ENCODE results near the gene BRMS1. TPM values are rescaled to one million over a fixed set of nuclear protein-coding genes. Genes with fewer than 3 reads are reported as not detected.

The BRMS1 gene
- total and polyA plus RNA-seq, 10 of the 15 experiments (the other 5 are each of a cell fraction or from before 2014, with no cell fraction given): 2.1 to 85.3 (median 48.5) TPM

DNA sequence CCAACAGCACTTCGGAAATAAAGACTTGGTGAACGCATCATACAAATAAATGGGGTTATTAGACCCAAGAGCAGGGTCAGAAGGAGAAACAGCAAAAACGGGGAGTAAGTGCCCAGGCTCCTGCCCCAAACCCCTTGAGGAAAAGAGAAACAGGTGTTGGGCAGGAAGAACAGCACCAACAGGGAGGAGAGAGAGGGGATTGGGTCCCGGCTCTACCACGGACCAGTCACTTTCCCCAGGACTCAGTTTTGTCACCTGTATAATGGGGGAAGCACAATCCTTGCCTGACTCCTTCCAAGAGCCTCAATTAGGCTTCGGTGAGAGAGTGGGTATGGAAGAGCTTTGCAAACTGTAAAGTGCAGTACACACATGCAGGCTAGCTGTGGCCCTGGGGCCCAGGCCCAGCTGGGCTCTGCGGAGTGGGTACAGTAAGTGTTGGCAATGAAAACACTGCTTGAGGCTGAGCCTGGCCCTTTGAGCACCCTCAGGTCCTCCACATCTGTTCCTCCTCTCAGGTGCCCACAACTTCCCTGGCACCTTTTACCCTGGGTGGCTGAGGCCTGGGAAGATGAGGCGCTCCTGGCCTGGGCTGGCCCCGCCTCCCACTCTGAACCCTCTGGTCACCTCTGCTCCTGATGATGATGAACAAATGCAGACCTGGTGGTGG, 17.7 kb upstream of the BRMS1 start (continued):
- TF ChIP-seq ZNF384 (IDR thresholded peaks at IDR 0.05; ENCODE audit: borderline replicate concordance, low read depth, low read length): no peak
- no peak for TF ChIP-seq RCOR1 (conservative IDR thresholded peaks at IDR 0.05; ENCODE audit: low read depth, low read length)
- TF ChIP-seq ZBTB4 (CRISPR knock-in tag; IDR thresholded peaks at IDR 0.05): no peak

- Histone ChIP-seq H3K4me1 (ENCODE audit: control insufficient read depth, insufficient read depth, low read length) (no peaks in the 10 kb centered on the region), H3K27ac (ENCODE audit: control insufficient read depth, insufficient read depth) (no peak overlapping the region), H3K79me2 (ENCODE audit: control insufficient read depth, insufficient read depth, low read length) (no peaks in the 10 kb centered on the region), H3K9ac (ENCODE audit: control insufficient read depth, insufficient read depth, low read length) (no peak overlapping the region), H2AFZ (ENCODE audit: control insufficient read depth, low read depth, low read length) (no peak overlapping the region), H3K27me3 (replicated peaks in 1 of 2; ENCODE audit: control insufficient read depth in 2 of 2, insufficient read depth in 2 of 2, low read length in 1 of 2) (no peaks in the 10 kb centered on the region), H4K20me1 (ENCODE audit: control insufficient read depth, insufficient read depth) (no peaks in the 10 kb centered on the region), H3K4me2 (ENCODE audit: control insufficient read depth, insufficient read depth) (no peak overlapping the region), H3K9me3 (replicated peaks; ENCODE audit: control insufficient read depth, insufficient read depth, low read length) (no peaks in the 10 kb centered on the region), H3K36me3 (ENCODE audit: control insufficient read depth in 2 of 2, insufficient read depth in 2 of 2, low read length in 1 of 2) (0 out of 4 replicates have a peak, but pooled peaks cover 0 to 2% of the 10 kb centered on the region in 2 experiments), H3K4me3 (no peak overlapping the region)
- no peak for DNase-seq (ENCODE audit: low read depth, low spot score)
- ChIA-PET RAD21 (ENCODE audit: unreplicated experiment) (interaction anchor here (0.6 to 1.4 kb wide), 2 partner anchors 50 to 666 kb away, joined by 3 to 4 read pairs; no protein-coding TSS in a partner anchor), POLR2A (no interaction called here), CTCF (interaction anchor here (1.0 to 3.0 kb wide), 3 partner anchors 10 to 50 kb away, joined by 3 to 12 read pairs (median 4); partner anchors contain the start of gene SLC29A2), SMC1A (ENCODE audit: uncharacterized antibody, unreplicated experiment) (interaction anchor here (1.1 kb wide), 1 partner anchor 25 kb away, joined by 3 read pairs; no protein-coding TSS in a partner anchor)
- no peak for FAIRE-seq
- intact Hi-C loops (cut with micrococcal nuclease; ENCODE audit: unreplicated experiment) (no loop called here), in situ Hi-C loops (cut with MboI) (no loop called here)
- no peak for ATAC-seq
- 38% methylated on average over 6 of the region's 6 CpGs for WGBS (ENCODE audit: insufficient coverage, insufficient replicate concordance, low lambda C conversion rate, missing lambda C conversion rate)
- no TSS peak for BruUV-seq (replicated peaks)
- TF ChIP-seq CHD4 (IDR thresholded peaks at IDR 0.05) (no peak), RCOR1 (conservative IDR thresholded peaks at IDR 0.05; ENCODE audit: low read depth, low read length) (no peak), CTCF (IDR thresholded peaks at IDR 0.05 in 2 of 3, conservative IDR thresholded peaks at IDR 0.05 in 1 of 3; ENCODE audit: control insufficient read depth in 2 of 3, extremely low read depth in 1 of 3, insufficient read depth in 1 of 3, low read depth in 3 of 3, low read length in 3 of 3) (no peak), STAT3 (IDR thresholded peaks at IDR 0.05; ENCODE audit: low read depth, low read length) (no peak), DPF2 (IDR thresholded peaks at IDR 0.05) (no peak), MYC (IDR thresholded peaks at IDR 0.05; ENCODE audit: insufficient read depth, insufficient read length, insufficient replicate concordance, low read length, severe bottlenecking) (no peak), POLR2AphosphoS2 (IDR thresholded peaks at IDR 0.05; ENCODE audit: low read depth, low read length) (no peak)
- TF ChIP-seq, protein P1, sequence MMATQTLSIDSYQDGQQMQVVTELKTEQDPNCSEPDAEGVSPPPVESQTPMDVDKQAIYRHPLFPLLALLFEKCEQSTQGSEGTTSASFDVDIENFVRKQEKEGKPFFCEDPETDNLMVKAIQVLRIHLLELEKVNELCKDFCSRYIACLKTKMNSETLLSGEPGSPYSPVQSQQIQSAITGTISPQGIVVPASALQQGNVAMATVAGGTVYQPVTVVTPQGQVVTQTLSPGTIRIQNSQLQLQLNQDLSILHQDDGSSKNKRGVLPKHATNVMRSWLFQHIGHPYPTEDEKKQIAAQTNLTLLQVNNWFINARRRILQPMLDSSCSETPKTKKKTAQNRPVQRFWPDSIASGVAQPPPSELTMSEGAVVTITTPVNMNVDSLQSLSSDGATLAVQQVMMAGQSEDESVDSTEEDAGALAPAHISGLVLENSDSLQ (IDR thresholded peaks at IDR 0.05): no peak
- TF ChIP-seq, protein P2, sequence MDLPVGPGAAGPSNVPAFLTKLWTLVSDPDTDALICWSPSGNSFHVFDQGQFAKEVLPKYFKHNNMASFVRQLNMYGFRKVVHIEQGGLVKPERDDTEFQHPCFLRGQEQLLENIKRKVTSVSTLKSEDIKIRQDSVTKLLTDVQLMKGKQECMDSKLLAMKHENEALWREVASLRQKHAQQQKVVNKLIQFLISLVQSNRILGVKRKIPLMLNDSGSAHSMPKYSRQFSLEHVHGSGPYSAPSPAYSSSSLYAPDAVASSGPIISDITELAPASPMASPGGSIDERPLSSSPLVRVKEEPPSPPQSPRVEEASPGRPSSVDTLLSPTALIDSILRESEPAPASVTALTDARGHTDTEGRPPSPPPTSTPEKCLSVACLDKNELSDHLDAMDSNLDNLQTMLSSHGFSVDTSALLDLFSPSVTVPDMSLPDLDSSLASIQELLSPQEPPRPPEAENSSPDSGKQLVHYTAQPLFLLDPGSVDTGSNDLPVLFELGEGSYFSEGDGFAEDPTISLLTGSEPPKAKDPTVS (IDR thresholded peaks at IDR 0.05; ENCODE audit: low read depth, low read length): no peak
These were observed 16.6 kb upstream of the BRMS1 start for GRCh38 chr11:66361502-66361941.

Data from GM12878 (cell line).